Pancreas (tissue), 10 donors: Measurements from ENCODE around the gene PDK2. TPM values are rescaled to one million over a fixed set of nuclear protein-coding genes. Genes with fewer than 3 reads are reported as not detected.
A peak's percentile ranks its signal among the peaks of the same experiment; 100 is the strongest.

Experiments used
- ATAC-seq, 4 donors: fragments of 200-7000 bp; cut with Tn5 transposase; one replicate each; pipeline versions ENCODE4 v1.8.0 to v1.9.1; 2020; ENCODE audit warnings: mild to moderate bottlenecking in 4 of 4, moderate library complexity in 4 of 4
- DNase-seq, 6 donors: peaks; one replicate each; pipeline ENCODE4 v3.0.0-alpha.2; 2020
- FAIRE-seq: peaks from 2 replicates; lab custom pipeline; 2012; peaks lifted over from hg19 to GRCh38; lab: Jason Lieb, UNC
- H3K27ac ChIP-seq, 4 donors: fragments of 200-600 bp; sonication (generic); 1 replicate in 3 of 4; 2 replicates in 1 of 4; pipeline versions ENCODE4 v1.5.0 to v1.8.0; 2020
- H3K27me3 ChIP-seq, 4 donors: fragments of 200-600 bp; one replicate each; pipeline ENCODE4 v1.8.0; 2021
- H3K36me3 ChIP-seq, 3 donors: fragments of 200-600 bp; sonication (generic) in 1 of 3; one replicate each; pipeline versions ENCODE4 v1.5.0 to v1.8.0; 2020 to 2021
- H3K4me1 ChIP-seq, 3 donors: fragments of 200-600 bp; one replicate each; pipeline ENCODE4 v1.8.0; 2021
- H3K4me3 ChIP-seq, 4 donors: fragments of 200-600 bp; sonication (generic) in 2 of 4; one replicate each; pipeline versions ENCODE4 v1.5.0 to v1.8.0; 2020 to 2021
- H3K9me3 ChIP-seq, 4 donors: fragments of 200-600 bp; one replicate each; pipeline ENCODE4 v1.8.0; 2021
- WGBS, 2 donors: extraction: QIAGEN DNeasy Blood & Tissue Kit; methylation state at CpG; one replicate each; pipeline ENCODE4 v1.1.7; 2013; 5-methylcytosine and 5-hydroxymethylcytosine counted together
- intact Hi-C, 3 donors: fragments of 100-400 bp; cut with DNase I; formaldehyde crosslinking; loops; one replicate each; pipeline versions ENCODE4 v1.11.1 to v1.14.2; 2022
- polyA plus RNA-seq, 2 donors: library from polyadenylated mRNA; stranded (reverse); fragments of 200-250 nt; gene quantifications; one replicate each; pipeline ENCODE4 v1.2.3, GENCODE V29; 2013
- total RNA-seq, 6 donors: library from RNA; stranded (reverse); fragmentation: NEBNext Ultra II Directional in 4 of 6; extraction: Animal tissue kit (Norgen Biotek cat#: 25700) in 4 of 6; gene quantifications; one replicate each; pipeline versions ENCODE4 v1.2.1 to v1.2.4, GENCODE V29; 2021 to 2023
- TF ChIP-seq, protein P1 (sequence below), 4 donors: fragments of 200-600 bp; sonication (generic) in 3 of 4; IDR thresholded peaks; one replicate each; pipeline versions ENCODE4 v1.5.0 to v1.8.0; 2021; ENCODE audit warnings: antibody characterized with exemption in 4 of 4
- donor health status: healthy with polysubstance abuse.
- donor health status: DM: no; HTN: no; CAD: no; lungs with moderate emphysema.
- donor health status: DM: no; HTN: no; CAD: no.
- donor health status: control.
- donor health status: control.
- donor health status: Bipolar disorder and iron deficiency.
- donor health status: DM: yes; HTN: yes; CAD: no.
- donor health status: DM: no; HTN: no; CAD: no.
- donor health status: DM: no; HTN: no; CAD: no.
- donor health status: DM: yes; HTN: yes; CAD: no.

Gene PDK2
- total and polyA plus RNA-seq, 8 donors: 15.3 to 50.0 (median 29.1) TPM

DNA sequence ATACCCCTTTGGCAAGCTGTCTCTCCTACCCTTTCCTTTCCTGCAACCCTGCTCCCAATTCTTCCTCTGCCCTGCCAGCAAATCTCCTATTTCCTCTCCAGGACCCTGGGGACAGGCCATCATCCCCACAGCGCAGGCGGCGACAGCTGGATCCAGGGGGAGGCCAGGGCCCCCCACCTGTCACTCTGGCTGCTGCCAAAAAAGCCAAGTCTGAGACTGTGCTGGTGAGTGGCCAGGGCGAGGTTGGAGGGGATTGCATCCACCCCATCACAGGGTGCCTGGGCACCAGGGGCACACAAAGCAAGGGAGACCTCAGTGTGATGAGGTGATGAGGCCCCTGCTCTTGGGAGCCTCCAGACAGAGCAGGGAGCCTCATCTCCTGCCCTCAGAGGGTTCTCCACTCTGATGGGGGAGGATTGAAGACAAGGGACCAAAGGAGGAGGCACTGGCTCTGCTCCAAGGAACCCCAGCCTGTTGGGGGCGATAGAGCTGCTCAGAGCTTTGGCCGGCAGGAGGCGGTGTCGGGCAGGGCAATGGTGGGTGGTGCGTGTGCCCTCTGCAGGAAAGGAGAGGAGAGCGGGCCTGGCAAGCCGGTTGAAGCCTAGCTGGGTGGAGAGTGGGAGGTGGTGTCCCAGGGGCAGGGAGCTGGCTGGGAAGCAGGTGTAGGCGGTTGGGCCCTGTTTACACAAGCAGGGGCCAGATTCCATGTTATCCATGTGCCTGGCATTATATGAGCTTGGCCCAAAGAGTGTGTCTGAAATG is 15.6 kb upstream of the PDK2 start:
- DNase-seq (peak in 2 of 6 donors; percentile 43 to 47), ATAC-seq (peak in 3 of 4 donors; percentile 42 to 73 (median 59)), FAIRE-seq (no peak)
- no peaks in the 10 kb centered on the region for H3K9me3 ChIP-seq
- H3K36me3 ChIP-seq: peaks cover 0 to 64% (median 0%) of the 10 kb centered on the region in 3 donors
- no peaks in the 10 kb centered on the region for H3K27me3 ChIP-seq
- no peak overlapping the region for H3K27ac ChIP-seq
- 76 to 78% methylated on average over 12 of the region's 12 CpGs for WGBS, 2 donors
- no peaks in the 10 kb centered on the region for H3K4me1 ChIP-seq
- no peak overlapping the region for H3K4me3 ChIP-seq
- intact Hi-C loops: no loop called here
- TF ChIP-seq, protein P1, sequence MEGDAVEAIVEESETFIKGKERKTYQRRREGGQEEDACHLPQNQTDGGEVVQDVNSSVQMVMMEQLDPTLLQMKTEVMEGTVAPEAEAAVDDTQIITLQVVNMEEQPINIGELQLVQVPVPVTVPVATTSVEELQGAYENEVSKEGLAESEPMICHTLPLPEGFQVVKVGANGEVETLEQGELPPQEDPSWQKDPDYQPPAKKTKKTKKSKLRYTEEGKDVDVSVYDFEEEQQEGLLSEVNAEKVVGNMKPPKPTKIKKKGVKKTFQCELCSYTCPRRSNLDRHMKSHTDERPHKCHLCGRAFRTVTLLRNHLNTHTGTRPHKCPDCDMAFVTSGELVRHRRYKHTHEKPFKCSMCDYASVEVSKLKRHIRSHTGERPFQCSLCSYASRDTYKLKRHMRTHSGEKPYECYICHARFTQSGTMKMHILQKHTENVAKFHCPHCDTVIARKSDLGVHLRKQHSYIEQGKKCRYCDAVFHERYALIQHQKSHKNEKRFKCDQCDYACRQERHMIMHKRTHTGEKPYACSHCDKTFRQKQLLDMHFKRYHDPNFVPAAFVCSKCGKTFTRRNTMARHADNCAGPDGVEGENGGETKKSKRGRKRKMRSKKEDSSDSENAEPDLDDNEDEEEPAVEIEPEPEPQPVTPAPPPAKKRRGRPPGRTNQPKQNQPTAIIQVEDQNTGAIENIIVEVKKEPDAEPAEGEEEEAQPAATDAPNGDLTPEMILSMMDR (IDR thresholded peaks at IDR 0.05): no peak

DNA sequence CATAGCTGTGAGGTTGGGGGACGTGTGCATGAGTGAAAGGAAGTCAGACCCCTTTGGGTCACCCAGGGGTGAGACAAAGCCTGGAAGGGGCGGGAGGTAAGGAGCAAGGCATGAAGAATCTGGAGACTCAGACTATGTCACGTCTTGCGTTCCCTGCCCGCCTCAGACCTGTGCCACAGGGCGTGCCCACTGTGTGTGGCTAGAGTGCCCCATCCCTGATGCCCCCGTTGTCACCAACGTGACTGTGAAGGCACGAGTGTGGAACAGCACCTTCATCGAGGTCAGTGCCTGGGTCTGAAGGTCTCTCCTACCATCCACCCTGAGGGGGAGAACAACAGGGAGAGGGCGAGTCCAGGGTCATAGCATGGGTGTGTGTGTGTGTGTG is 15.1 kb upstream of the PDK2 start:
- TF ChIP-seq, protein P1 (IDR thresholded peaks at IDR 0.05): no peak
- ATAC-seq: no peak
- 80 to 92% methylated on average over 11 of the region's 11 CpGs for WGBS, 2 donors

DNA sequence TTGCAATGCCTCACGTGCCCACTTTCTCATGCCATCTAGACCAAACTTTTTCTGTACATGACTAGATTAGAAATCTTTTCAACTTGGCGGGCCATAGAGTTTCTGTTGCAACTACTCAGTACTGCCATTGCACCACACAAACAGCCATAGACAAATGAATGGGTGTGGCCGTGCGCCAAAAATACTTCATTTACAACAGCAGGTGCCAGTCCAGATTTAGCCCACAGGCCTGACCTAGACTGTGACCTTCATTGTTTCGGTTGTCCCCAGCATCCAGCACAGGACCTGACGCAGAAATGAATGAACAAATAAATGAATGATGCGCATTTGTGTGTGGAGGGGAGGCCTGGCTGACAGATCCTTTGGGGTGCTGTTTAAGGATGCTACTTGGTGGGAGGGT is 14.3 kb upstream of the PDK2 start:
- no peak for FAIRE-seq
- TF ChIP-seq, protein P1 (IDR thresholded peaks at IDR 0.05): no peak
- intact Hi-C loops: no loop called here

More for the DNA sequence above, 15.1 kb upstream of the PDK2 start:
- H3K4me1 ChIP-seq: no peaks in the 10 kb centered on the region
- no peaks in the 10 kb centered on the region for H3K27me3 ChIP-seq
- no peak for FAIRE-seq
- no peaks in the 10 kb centered on the region for H3K9me3 ChIP-seq
- peaks cover 0 to 60% (median 0%) of the 10 kb centered on the region in 3 donors for H3K36me3 ChIP-seq
- intact Hi-C loops: no loop called here
- no peak overlapping the region for H3K27ac ChIP-seq
- no peak for DNase-seq
- no peak overlapping the region for H3K4me3 ChIP-seq

DNA sequence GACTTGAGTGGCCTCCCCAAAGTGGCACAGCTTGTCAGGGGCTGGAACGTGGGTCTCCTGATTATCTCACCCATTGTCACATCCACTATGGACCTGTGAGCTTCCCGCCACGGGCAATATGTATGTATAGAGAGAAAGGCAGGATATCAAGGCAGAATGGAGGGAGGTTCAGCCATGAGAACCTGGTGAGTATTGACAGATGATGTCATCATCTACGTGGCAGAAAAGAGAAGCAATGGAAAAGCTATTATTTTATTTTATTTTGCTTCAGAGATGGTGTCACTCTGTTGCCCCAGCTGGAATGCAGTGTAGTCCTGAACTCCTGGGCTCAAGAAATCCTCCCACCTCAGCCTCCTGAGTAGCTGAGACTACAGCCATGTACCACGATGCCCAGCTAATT is 13.4 kb upstream of the PDK2 start:
- H3K27me3 ChIP-seq: no peaks in the 10 kb centered on the region
- TF ChIP-seq, protein P1 (IDR thresholded peaks at IDR 0.05): no peak
- intact Hi-C loops: no loop called here
- 84 to 90% methylated on average over 5 of the region's 5 CpGs for WGBS, 2 donors
- H3K9me3 ChIP-seq: no peaks in the 10 kb centered on the region
- FAIRE-seq (no peak), DNase-seq (no peak), ATAC-seq (no peak)
- H3K4me1 ChIP-seq: no peaks in the 10 kb centered on the region
- H3K27ac ChIP-seq: no peak overlapping the region
- peaks cover 0 to 51% (median 0%) of the 10 kb centered on the region in 3 donors for H3K36me3 ChIP-seq
- no peak overlapping the region for H3K4me3 ChIP-seq

More for the DNA sequence above, 14.3 kb upstream of the PDK2 start:
- DNase-seq (no peak), ATAC-seq (no peak)
- no peak overlapping the region for H3K27ac ChIP-seq
- 88 to 93% methylated on average over 7 of the region's 7 CpGs for WGBS, 2 donors
- no peaks in the 10 kb centered on the region for H3K27me3 ChIP-seq
- peaks cover 0 to 52% (median 0%) of the 10 kb centered on the region in 3 donors for H3K36me3 ChIP-seq
- no peaks in the 10 kb centered on the region for H3K4me1 ChIP-seq
- H3K4me3 ChIP-seq: no peak overlapping the region
- no peaks in the 10 kb centered on the region for H3K9me3 ChIP-seq
